Measurements from ENCODE around the gene CYBB. TPM values are rescaled to one million over a fixed set of nuclear protein-coding genes. Genes with fewer than 3 reads are reported as not detected.

Gene CYBB
- total and polyA plus RNA-seq, 2 donors from 2014 or later: 3.5 to 43.7 TPM

DNA sequence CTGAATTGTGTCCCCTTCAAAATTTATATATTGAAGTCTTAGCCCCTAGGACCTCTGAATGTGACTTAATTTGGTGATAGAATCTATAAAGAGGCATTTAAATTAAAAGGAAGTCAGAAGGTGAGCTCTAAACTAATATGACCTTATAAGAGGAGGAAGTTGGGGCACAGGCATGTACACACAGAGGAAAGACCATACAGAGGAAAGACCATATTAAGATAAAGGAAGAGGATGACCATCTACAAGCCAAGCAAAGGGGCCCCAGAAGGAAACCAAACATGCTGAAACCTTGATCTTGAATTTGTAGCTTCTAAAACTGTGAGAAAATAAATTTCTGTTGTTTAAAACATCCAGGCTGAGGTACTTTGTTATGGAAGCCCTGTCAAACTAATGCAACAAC lies 26.9 kb upstream of the CYBB start:
- TF ChIP-seq, protein P1, sequence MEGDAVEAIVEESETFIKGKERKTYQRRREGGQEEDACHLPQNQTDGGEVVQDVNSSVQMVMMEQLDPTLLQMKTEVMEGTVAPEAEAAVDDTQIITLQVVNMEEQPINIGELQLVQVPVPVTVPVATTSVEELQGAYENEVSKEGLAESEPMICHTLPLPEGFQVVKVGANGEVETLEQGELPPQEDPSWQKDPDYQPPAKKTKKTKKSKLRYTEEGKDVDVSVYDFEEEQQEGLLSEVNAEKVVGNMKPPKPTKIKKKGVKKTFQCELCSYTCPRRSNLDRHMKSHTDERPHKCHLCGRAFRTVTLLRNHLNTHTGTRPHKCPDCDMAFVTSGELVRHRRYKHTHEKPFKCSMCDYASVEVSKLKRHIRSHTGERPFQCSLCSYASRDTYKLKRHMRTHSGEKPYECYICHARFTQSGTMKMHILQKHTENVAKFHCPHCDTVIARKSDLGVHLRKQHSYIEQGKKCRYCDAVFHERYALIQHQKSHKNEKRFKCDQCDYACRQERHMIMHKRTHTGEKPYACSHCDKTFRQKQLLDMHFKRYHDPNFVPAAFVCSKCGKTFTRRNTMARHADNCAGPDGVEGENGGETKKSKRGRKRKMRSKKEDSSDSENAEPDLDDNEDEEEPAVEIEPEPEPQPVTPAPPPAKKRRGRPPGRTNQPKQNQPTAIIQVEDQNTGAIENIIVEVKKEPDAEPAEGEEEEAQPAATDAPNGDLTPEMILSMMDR (IDR thresholded peaks at IDR 0.05; ENCODE audit: borderline replicate concordance, extremely low read depth, insufficient read depth): no peak
- Histone ChIP-seq H3K27ac (ENCODE audit: low read depth in 2 of 2, low read length in 2 of 2) (no peak overlapping the region), H3K36me3 (ENCODE audit: control insufficient read depth in 2 of 3, insufficient read depth in 3 of 3, low read length in 3 of 3) (no peaks in the 10 kb centered on the region), H3K9ac (ENCODE audit: low read length in 3 of 3) (no peak overlapping the region), H3K27me3 (ENCODE audit: control insufficient read depth, insufficient read depth, low read length) (no peaks in the 10 kb centered on the region), H3K9me3 (ENCODE audit: control insufficient read depth in 2 of 3, insufficient read depth in 1 of 3, low read length in 3 of 3) (no peaks in the 10 kb centered on the region), H3K4me3 (ENCODE audit: low read length in 3 of 3) (no peak overlapping the region), H3K4me1 (ENCODE audit: control insufficient read depth in 2 of 3, insufficient read depth in 2 of 3, low read depth in 1 of 3, low read length in 3 of 3) (no peaks in the 10 kb centered on the region)
- DNase-seq (no peak), FAIRE-seq (no peak)
- intact Hi-C loops (cut with DNase I): loop anchor here (10.0 kb wide), 1 partner anchor 62 kb away; no protein-coding TSS in a partner anchor

DNA sequence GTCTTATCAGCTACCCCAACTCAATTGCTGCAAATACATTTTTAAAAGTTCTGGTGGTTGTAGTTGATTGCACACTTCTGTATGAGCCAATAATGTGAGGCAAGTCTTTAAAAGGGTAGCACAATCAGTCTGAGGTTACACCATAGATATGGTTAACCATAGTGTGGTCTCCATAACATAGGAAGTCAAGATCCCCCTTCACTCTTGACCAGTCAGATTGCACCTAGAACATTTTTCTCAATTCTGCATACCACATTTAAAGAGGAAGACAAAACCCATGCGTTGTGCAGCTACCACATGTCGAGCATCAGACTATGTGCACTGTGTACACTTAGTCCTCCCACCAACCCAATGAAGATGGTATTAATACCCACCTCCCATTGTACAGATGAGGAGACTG lies 26.5 kb upstream of the CYBB start:
- no peak overlapping the region for H3K27ac ChIP-seq (ENCODE audit: low read depth in 2 of 2, low read length in 2 of 2)
- H3K27me3 ChIP-seq (ENCODE audit: control insufficient read depth, insufficient read depth, low read length): no peaks in the 10 kb centered on the region
- no peak overlapping the region for H3K9ac ChIP-seq (ENCODE audit: low read length in 3 of 3)
- H3K4me3 ChIP-seq (ENCODE audit: low read length in 3 of 3): no peak overlapping the region
- no peak for DNase-seq
- no peaks in the 10 kb centered on the region for H3K9me3 ChIP-seq (ENCODE audit: control insufficient read depth in 2 of 3, insufficient read depth in 1 of 3, low read length in 3 of 3)
- TF ChIP-seq, protein P1 (IDR thresholded peaks at IDR 0.05; ENCODE audit: borderline replicate concordance, extremely low read depth, insufficient read depth): no peak
- no peaks in the 10 kb centered on the region for H3K4me1 ChIP-seq (ENCODE audit: control insufficient read depth in 2 of 3, insufficient read depth in 2 of 3, low read depth in 1 of 3, low read length in 3 of 3)
- intact Hi-C loops (cut with DNase I): loop anchor here (10.0 kb wide), 1 partner anchor 61 kb away; no protein-coding TSS in a partner anchor
- FAIRE-seq: no peak
- H3K36me3 ChIP-seq (ENCODE audit: control insufficient read depth in 2 of 3, insufficient read depth in 3 of 3, low read length in 3 of 3): no peaks in the 10 kb centered on the region

DNA sequence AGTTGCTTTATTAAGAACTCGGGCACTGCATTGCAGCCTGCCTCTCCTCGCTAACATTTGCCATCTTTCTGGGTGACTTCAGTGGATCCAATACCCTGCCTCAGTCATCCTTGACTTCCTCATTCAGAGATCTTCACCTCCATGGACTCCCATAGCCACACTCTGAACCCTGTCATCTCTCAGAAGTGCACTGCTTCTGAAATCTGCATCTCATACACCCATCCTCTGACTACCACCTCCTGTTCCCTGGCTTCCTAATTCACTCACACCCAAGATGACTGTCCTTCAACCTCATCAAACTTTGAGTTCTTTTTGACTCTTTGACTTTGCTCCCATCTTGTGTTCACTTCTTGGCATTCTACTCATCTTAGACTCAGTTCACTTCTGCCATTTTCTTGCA lies 25.3 kb upstream of the CYBB start:
- TF ChIP-seq, protein P1 (IDR thresholded peaks at IDR 0.05; ENCODE audit: borderline replicate concordance, extremely low read depth, insufficient read depth): no peak
- Histone ChIP-seq H3K4me1 (ENCODE audit: control insufficient read depth in 2 of 3, insufficient read depth in 2 of 3, low read depth in 1 of 3, low read length in 3 of 3) (no peaks in the 10 kb centered on the region), H3K36me3 (ENCODE audit: control insufficient read depth in 2 of 3, insufficient read depth in 3 of 3, low read length in 3 of 3) (no peaks in the 10 kb centered on the region), H3K9ac (ENCODE audit: low read length in 3 of 3) (no peak overlapping the region), H3K9me3 (ENCODE audit: control insufficient read depth in 2 of 3, insufficient read depth in 1 of 3, low read length in 3 of 3) (no peaks in the 10 kb centered on the region), H3K27ac (ENCODE audit: low read depth in 2 of 2, low read length in 2 of 2) (no peak overlapping the region), H3K4me3 (ENCODE audit: low read length in 3 of 3) (no peak overlapping the region), H3K27me3 (ENCODE audit: control insufficient read depth, insufficient read depth, low read length) (no peaks in the 10 kb centered on the region)
- FAIRE-seq (no peak), DNase-seq (no peak)
- intact Hi-C loops (cut with DNase I): loop anchor here (10.0 kb wide), 1 partner anchor 60 kb away; no protein-coding TSS in a partner anchor

DNA sequence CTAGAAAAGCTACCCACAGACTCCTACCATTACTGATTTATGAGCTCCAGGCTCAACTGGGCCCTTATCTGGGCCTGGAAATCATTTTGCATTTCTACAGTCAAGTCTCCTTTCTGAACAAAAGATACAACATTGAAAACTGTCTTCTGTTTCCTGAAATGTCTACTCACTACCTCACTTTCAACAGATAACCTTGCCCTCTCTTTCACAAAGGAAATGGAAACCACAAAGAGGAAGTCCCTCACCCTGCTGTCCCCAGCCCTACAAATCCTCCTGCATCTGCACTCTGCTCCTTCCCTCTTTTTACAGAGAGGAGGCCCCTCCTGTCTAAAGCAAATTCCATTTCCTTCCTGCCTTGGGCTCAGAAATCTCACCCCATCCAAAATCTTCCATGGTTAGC lies 24.8 kb upstream of the CYBB start:
- H3K27ac ChIP-seq (ENCODE audit: low read depth in 2 of 2, low read length in 2 of 2): no peak overlapping the region
- TF ChIP-seq, protein P1 (IDR thresholded peaks at IDR 0.05; ENCODE audit: borderline replicate concordance, extremely low read depth, insufficient read depth): no peak
- intact Hi-C loops (cut with DNase I): loop anchor here (10.0 kb wide), 1 partner anchor 60 kb away; no protein-coding TSS in a partner anchor

More for the DNA sequence above, 24.8 kb upstream of the CYBB start:
- Histone ChIP-seq H3K9me3 (ENCODE audit: control insufficient read depth in 2 of 3, insufficient read depth in 1 of 3, low read length in 3 of 3) (no peaks in the 10 kb centered on the region), H3K4me3 (ENCODE audit: low read length in 3 of 3) (no peak overlapping the region), H3K4me1 (ENCODE audit: control insufficient read depth in 2 of 3, insufficient read depth in 2 of 3, low read depth in 1 of 3, low read length in 3 of 3) (no peaks in the 10 kb centered on the region), H3K36me3 (ENCODE audit: control insufficient read depth in 2 of 3, insufficient read depth in 3 of 3, low read length in 3 of 3) (no peaks in the 10 kb centered on the region), H3K9ac (ENCODE audit: low read length in 3 of 3) (no peak overlapping the region), H3K27me3 (ENCODE audit: control insufficient read depth, insufficient read depth, low read length) (no peaks in the 10 kb centered on the region)
- DNase-seq (no peak), FAIRE-seq (no peak)

Data from kidney (tissue), 14 donors.